OCI-LY1 (cell line): ENCODE measurements around the gene MRRF.

Experiments
- H2AFZ ChIP-seq: fragments of 200-600 bp; sonication (generic), shearing (Covaris generic); 2 replicates; pipeline ENCODE4 v1.6.0; 2014; ENCODE audit warnings: antibody characterized with exemption, mild to moderate bottlenecking, low read length
- H3F3A ChIP-seq: fragments of 200-600 bp; sonication (generic), shearing (Covaris generic); 2 replicates; pipeline ENCODE4 v1.6.0; 2014; ENCODE audit warnings: mild to moderate bottlenecking, antibody characterized with exemption, low read length, moderate library complexity; ENCODE audit not compliant: insufficient read depth
- H3K27ac ChIP-seq: fragments of 200-600 bp; sonication (generic); 2 replicates; pipeline ENCODE4 v1.5.1; 2014; ENCODE audit warnings: low read length, mixed run types, mild to moderate bottlenecking, low read depth; ENCODE audit not compliant: poor library complexity, severe bottlenecking
- H3K27me3 ChIP-seq: fragments of 200-600 bp; sonication (generic); 2 replicates; pipeline ENCODE4 v1.6.0; 2014; ENCODE audit warnings: antibody characterized with exemption, mild to moderate bottlenecking, low read length, moderate library complexity; ENCODE audit not compliant: insufficient read depth
- H3K36me3 ChIP-seq: fragments of 200-600 bp; sonication (generic); 2 replicates; pipeline ENCODE4 v1.6.1; 2014; ENCODE audit warnings: mild to moderate bottlenecking, antibody characterized with exemption, low read length, moderate library complexity, mixed read lengths; ENCODE audit not compliant: insufficient read depth
- H3K4me1 ChIP-seq: fragments of 200-600 bp; sonication (generic); 2 replicates; pipeline ENCODE4 v1.5.1; 2014; ENCODE audit warnings: mild to moderate bottlenecking, low read length, moderate library complexity; ENCODE audit not compliant: insufficient read depth, severe bottlenecking
- H3K4me2 ChIP-seq: fragments of 200-600 bp; sonication (generic), shearing (Covaris generic); 2 replicates; pipeline ENCODE4 v1.6.1; 2014; ENCODE audit warnings: low read length
- H3K4me3 ChIP-seq: fragments of 200-600 bp; sonication (generic); 2 replicates; pipeline ENCODE4 v1.5.1; 2014; ENCODE audit warnings: low read length, low read depth, mild to moderate bottlenecking, mixed read lengths; ENCODE audit not compliant: poor library complexity, severe bottlenecking
- H3K79me2 ChIP-seq: fragments of 200-600 bp; shearing (Covaris generic); 2 replicates; pipeline ENCODE4 v1.6.1; 2016; ENCODE audit warnings: mixed run types, low read length, mixed read lengths; ENCODE audit not compliant: insufficient read depth
- H3K9ac ChIP-seq: fragments of 200-600 bp; sonication (generic), shearing (Covaris generic); 2 replicates; pipeline ENCODE4 v1.6.1; 2014; ENCODE audit warnings: mild to moderate bottlenecking, low read length, mixed read lengths
- H3K9me2 ChIP-seq: fragments of 200-600 bp; sonication (generic), shearing (Covaris generic); 2 replicates; pipeline ENCODE4 v1.6.1; 2014; ENCODE audit warnings: low read depth, mild to moderate bottlenecking, low read length, mixed read lengths
- H3K9me3 ChIP-seq: fragments of 200-600 bp; shearing (Covaris generic); 2 replicates; pipeline ENCODE4 v1.6.1; 2014; ENCODE audit warnings: low read length, mixed read lengths
- H4K20me1 ChIP-seq: fragments of 200-600 bp; sonication (generic), shearing (Covaris generic); 2 replicates; pipeline ENCODE4 v1.6.0; 2016; ENCODE audit warnings: mild to moderate bottlenecking, low read length; ENCODE audit not compliant: insufficient read depth
- CTCF ChIP-seq: fragments of 200-600 bp; sonication (generic), shearing (Covaris generic); IDR thresholded peaks from 2 replicates; pipeline ENCODE4 v1.5.1; 2017; ENCODE audit warnings: mild to moderate bottlenecking, antibody characterized with exemption, low read length, moderate library complexity, mixed read lengths
- EZH2 ChIP-seq: fragments of 200-600 bp; sonication (generic), shearing (Covaris generic); IDR thresholded peaks from 2 replicates; pipeline ENCODE4 v1.8.0; 2017; ENCODE audit warnings: borderline replicate concordance, mixed run types, mild to moderate bottlenecking, antibody characterized with exemption, low read length, moderate library complexity, mixed read lengths

Gene MRRF

GRCh38 chr9:122370303-122370702 is 105.6 kb downstream of the MRRF start:
- H3K4me2 ChIP-seq = peak overlapping the region; percentile 67
- H4K20me1 ChIP-seq = no peaks in the 10 kb centered on the region
- H3K9ac ChIP-seq = peak overlapping the region; percentile 25; the same call in 1 of the 2 replicates
- no peak overlapping the region for H3K27ac ChIP-seq
- H3K9me2 ChIP-seq = no peaks in the 10 kb centered on the region
- TF ChIP-seq CTCF (no peak), EZH2 (no peak)
- no peaks in the 10 kb centered on the region; the same call in 1 of the 2 replicates for H3K27me3 ChIP-seq
- no peaks in the 10 kb centered on the region for H3K79me2 ChIP-seq
- H3F3A ChIP-seq = no peaks in the 10 kb centered on the region
- H2AFZ ChIP-seq = no peak overlapping the region
- peaks cover 13% of the 10 kb centered on the region for H3K4me1 ChIP-seq
- no peaks in the 10 kb centered on the region for H3K36me3 ChIP-seq
- H3K9me3 ChIP-seq = no peaks in the 10 kb centered on the region
- peak overlapping the region; percentile 47 for H3K4me3 ChIP-seq

- peak within 1 kb of the TSS; percentile 67 for H3K4me2 ChIP-seq
- no peak within 1 kb of the TSS for H3K27ac ChIP-seq
- H3K36me3 ChIP-seq = no peaks in the 10 kb centered on the region
- H3K79me2 ChIP-seq = no peaks in the 10 kb centered on the region
- no peaks in the 10 kb centered on the region for H3K9me3 ChIP-seq
- no peak within 1 kb of the TSS for H2AFZ ChIP-seq
- H3F3A ChIP-seq = no peaks in the 10 kb centered on the region
- H3K27me3 ChIP-seq = no peaks in the 10 kb centered on the region; the same call in 1 of the 2 replicates
- no peaks in the 10 kb centered on the region for H3K9me2 ChIP-seq
- H3K9ac ChIP-seq = peak within 1 kb of the TSS; percentile 25; the same call in 1 of the 2 replicates
- TF ChIP-seq EZH2 (no peak), CTCF (no peak)
- H3K4me1 ChIP-seq = peaks cover 13% of the 10 kb centered on the region
- H3K4me3 ChIP-seq = peak within 1 kb of the TSS; percentile 47
- H4K20me1 ChIP-seq = no peaks in the 10 kb centered on the region
Observed at GRCh38 chr9:122370869-122371755, 106.4 kb downstream of the MRRF start, which contains the start of gene PTGS1. PTGS1 (plus strand) TSS chr9:122371024; CDS start chr9:122371085, 61 bp downstream.

GRCh38 chr9:122371846-122372245 is 107.2 kb downstream of the MRRF start:
- TF ChIP-seq EZH2 (no peak), CTCF (no peak)
- Histone ChIP-seq H3K4me1 (peaks cover 13% of the 10 kb centered on the region), H2AFZ (no peak overlapping the region), H3K9me3 (no peaks in the 10 kb centered on the region), H3K4me3 (no peak overlapping the region), H3K79me2 (no peaks in the 10 kb centered on the region), H3K9me2 (no peaks in the 10 kb centered on the region), H3K4me2 (no peak overlapping the region), H3K9ac (no peak overlapping the region), H3K36me3 (no peaks in the 10 kb centered on the region), H3K27ac (no peak overlapping the region), H3K27me3 (no peaks in the 10 kb centered on the region; the same call in 1 of the 2 replicates), H4K20me1 (no peaks in the 10 kb centered on the region), H3F3A (no peaks in the 10 kb centered on the region)
